Neural cell (in vitro differentiated cells): ENCODE measurements around the gene NT5C.

Source experiments
- CTCF ChIP-seq: fragments of 450-650 bp; IDR thresholded peaks from 2 replicates; pipeline ENCODE4 v1.5.1; 2014; ENCODE audit warnings: antibody characterized with exemption, mild to moderate bottlenecking, moderate library complexity; ENCODE audit not compliant: poor library complexity, severe bottlenecking
- EP300 ChIP-seq: fragments of 450-650 bp; conservative IDR thresholded peaks from 2 replicates; pipeline ENCODE4 v1.6.1; 2014; ENCODE audit warnings: antibody characterized with exemption, mild to moderate bottlenecking, moderate library complexity; ENCODE audit not compliant: poor library complexity, severe bottlenecking
- RAD21 ChIP-seq: fragments of 450-650 bp; conservative IDR thresholded peaks from 2 replicates; pipeline ENCODE4 v1.6.1; 2014; ENCODE audit warnings: antibody characterized with exemption, mild to moderate bottlenecking, moderate library complexity
- REST ChIP-seq: IDR thresholded peaks from 2 replicates; pipeline ENCODE4 v1.6.1; 2012; ENCODE audit warnings: borderline replicate concordance
- TAF1 ChIP-seq: IDR thresholded peaks from 2 replicates; pipeline ENCODE4 v1.6.1; 2012; ENCODE audit warnings: low read depth

DNA sequence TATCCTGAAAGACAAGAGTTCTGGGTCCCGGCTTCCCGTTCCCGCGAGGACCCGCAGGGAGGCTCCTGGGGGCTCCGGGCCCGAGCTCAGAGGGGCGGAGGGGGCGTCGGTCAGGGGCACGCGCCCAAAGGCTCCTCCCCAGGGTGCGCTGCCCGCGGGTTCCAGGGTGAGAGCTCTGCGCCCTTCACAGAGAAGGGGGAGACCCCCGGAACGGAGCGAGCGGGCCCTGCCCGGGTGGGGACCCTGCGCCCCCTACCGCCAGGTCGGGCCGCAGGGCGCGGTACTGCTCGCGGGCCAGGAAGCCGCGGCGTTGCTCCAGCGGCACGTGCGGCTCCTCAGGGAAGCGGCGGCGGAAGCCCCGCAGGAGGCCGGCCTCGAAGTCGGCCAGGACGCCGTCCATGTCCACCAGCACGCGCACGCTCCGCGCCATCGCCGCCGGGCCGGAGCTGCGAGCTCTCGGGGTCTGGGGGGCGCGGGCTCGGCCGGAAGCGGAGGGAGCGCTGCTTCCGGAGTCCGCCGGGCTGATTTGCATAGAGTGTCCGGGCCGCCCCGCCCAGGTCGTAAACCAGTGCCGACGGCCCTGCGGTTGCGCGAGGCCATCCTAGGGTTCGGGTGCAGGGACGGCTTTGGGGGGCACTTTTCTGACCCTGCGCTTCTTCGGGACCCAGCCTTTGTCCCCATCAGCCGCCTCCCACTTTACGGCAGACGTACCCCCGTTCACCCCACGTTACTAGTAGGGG lies at the start of gene NT5C:
- no peak for TF ChIP-seq TAF1
- peak; percentile 83 for TF ChIP-seq CTCF
- TF ChIP-seq RAD21, result peak; percentile 51
- peak; percentile 53 for TF ChIP-seq REST
- TF ChIP-seq EP300, result peak; percentile 14
